Ovary (tissue), 9 donors: Measurements from ENCODE around the gene SLC28A3. TPM values are rescaled to one million over a fixed set of nuclear protein-coding genes. Genes with fewer than 3 reads are reported as not detected.

Experiments used
- DNase-seq, 5 donors: peaks; one replicate each; pipeline ENCODE4 v3.0.0-alpha.2; 2019 to 2020
- H3K27ac ChIP-seq, 2 donors: fragments of 200-600 bp; one replicate each; pipeline versions ENCODE4 v1.5.1 to v1.8.0; 2019 to 2022
- H3K27me3 ChIP-seq: fragments of 200-600 bp; one replicate; pipeline ENCODE4 v1.8.0; 2022
- H3K36me3 ChIP-seq: fragments of 200-600 bp; sonication (generic); one replicate; pipeline ENCODE4 v1.5.1; 2019
- H3K4me1 ChIP-seq: one replicate; pipeline ENCODE4 v1.8.1; 2013; ENCODE audit warnings: mild to moderate bottlenecking, moderate library complexity; ENCODE audit not compliant: insufficient read depth
- H3K4me3 ChIP-seq: fragments of 200-600 bp; sonication (generic); one replicate; pipeline ENCODE4 v1.5.1; 2017
- H3K9me3 ChIP-seq, 2 donors: fragments of 200-600 bp in 1 of 2; sonication (generic) in 1 of 2; one replicate each; pipeline versions ENCODE4 v1.5.1 to v1.8.1; 2013 to 2019; ENCODE audit warnings: mild to moderate bottlenecking in 1 of 2, moderate library complexity in 1 of 2
- CTCF ChIP-seq, 3 donors: fragments of 450-650 bp in 2 of 3; fragments of 200-600 bp in 1 of 3; IDR thresholded peaks; one replicate each; pipeline versions ENCODE4 v1.5.1 to v1.8.0; 2016 to 2022; ENCODE audit warnings: antibody characterized with exemption in 3 of 3, mild to moderate bottlenecking in 1 of 3
- EP300 ChIP-seq: sonication (generic); formaldehyde crosslinking; IDR thresholded peaks from one replicate; pipeline ENCODE4 v1.6.1; 2017; ENCODE audit warnings: antibody characterized with exemption
- POLR2A ChIP-seq: fragments of 450-650 bp; IDR thresholded peaks from one replicate; pipeline ENCODE4 v1.6.1; 2017; ENCODE audit warnings: antibody characterized with exemption, mild to moderate bottlenecking, moderate library complexity
- whole genome bisulfite sequencing, 3 donors: extraction: QIAGEN DNeasy Blood & Tissue Kit in 1 of 3; methylation state at CpG; one replicate each; pipeline versions ENCODE4 v1.1.5 to v1.1.7; 2013 to 2017; 5-methylcytosine and 5-hydroxymethylcytosine counted together
- intact Hi-C, 4 donors: fragments of 100-400 bp; cut with DNase I; formaldehyde crosslinking; loops; one replicate each; pipeline versions ENCODE4 v1.11.0 to v1.15.1; 2022 to 2023
- polyA plus RNA-seq, 2 donors: library from polyadenylated mRNA; stranded (reverse); fragments of 200-250 nt in 1 of 2; fragments of 350-450 nt in 1 of 2; fragmentation: Illumina TruSeq in 1 of 2; extraction: RNeasy Lipid Tissue Mini Kit (QIAGEN cat#74804) in 1 of 2; gene quantifications; one replicate each; pipeline ENCODE4 v1.2.3, GENCODE V29; 2013 to 2014
- total RNA-seq, 7 donors: library from RNA; depleted of rRNA in 2 of 7; stranded (reverse); fragments of >200 nt in 2 of 7; fragmentation: NEBNext Ultra II Directional in 3 of 7; extraction: Animal tissue kit (Norgen Biotek cat#: 25700) in 3 of 7; gene quantifications; one replicate each; pipeline versions ENCODE4 v1.1.0 to v1.2.4, GENCODE V29; 2016 to 2023
- donor health status: DM: no; HTN: no; CAD: no; lungs with moderate emphysema.
- donor health status: DM: no; HTN: no; CAD: no.
- donor health status: Bipolar disorder and iron deficiency.
- donor health status: DM: yes; HTN: yes; CAD: no.
- donor health status: DM: no; HTN: no; CAD: no.
- donor health status: DM: yes; HTN: yes; CAD: no.

The SLC28A3 gene
- total and polyA plus RNA-seq, 9 donors = 0.08 to 9.0 (median 0.59) TPM; not detected in 1

- no peak overlapping the region for H3K27ac ChIP-seq
- no peak overlapping the region for H3K4me3 ChIP-seq
- 72 to 81% (median 78%) methylated on average over 6 of the region's 6 CpGs for WGBS, 3 donors
- H3K36me3 ChIP-seq = no peaks in the 10 kb centered on the region
- intact Hi-C loops = loop anchor here in 1 of 4 donors (5.0 kb wide), 1 partner anchor 318 kb away; no protein-coding TSS in a partner anchor
- H3K27me3 ChIP-seq = no peaks in the 10 kb centered on the region
- no peaks in the 10 kb centered on the region for H3K4me1 ChIP-seq
- no peaks in the 10 kb centered on the region for H3K9me3 ChIP-seq
- TF ChIP-seq CTCF (IDR thresholded peaks at IDR 0.05) = no peak
- no peak for TF ChIP-seq POLR2A
- TF ChIP-seq EP300 = no peak
- DNase-seq = no peak
Observed at GRCh38 chr9:84254972-84255371, 85.6 kb downstream of the SLC28A3 start.

DNA sequence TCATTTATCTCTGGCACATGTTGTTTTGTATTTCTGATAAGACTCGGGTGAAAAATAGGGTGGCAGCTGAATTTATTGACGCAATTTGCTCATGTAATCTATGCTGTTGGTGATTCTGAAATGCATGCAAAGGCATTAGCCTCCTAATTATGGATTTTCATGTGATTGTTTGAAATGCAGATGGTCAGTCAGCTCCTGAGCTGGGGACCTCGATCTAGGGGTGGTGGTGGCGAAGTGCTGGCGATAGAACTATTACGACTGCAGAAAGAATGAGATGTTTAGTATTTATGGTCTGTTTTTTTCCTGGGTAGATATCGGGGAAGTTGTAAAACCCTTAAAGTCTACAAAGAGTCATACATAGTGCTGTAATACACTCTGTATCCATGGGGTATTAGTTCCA lies 88.6 kb downstream of the SLC28A3 start:
- no peak for TF ChIP-seq EP300
- TF ChIP-seq CTCF (IDR thresholded peaks at IDR 0.05) = no peak
- no peak for TF ChIP-seq POLR2A
- Histone ChIP-seq H3K4me1 (no peaks in the 10 kb centered on the region), H3K36me3 (no peaks in the 10 kb centered on the region), H3K9me3 (no peaks in the 10 kb centered on the region), H3K27ac (no peak overlapping the region), H3K4me3 (no peak overlapping the region), H3K27me3 (no peaks in the 10 kb centered on the region)
- intact Hi-C loops = no loop called here
- 73 to 79% (median 75%) methylated on average over 7 of the region's 7 CpGs for WGBS, 3 donors
- no peak for DNase-seq

- Histone ChIP-seq H3K27me3 (no peaks in the 10 kb centered on the region), H3K4me3 (no peak overlapping the region), H3K4me1 (no peaks in the 10 kb centered on the region), H3K36me3 (no peaks in the 10 kb centered on the region), H3K27ac (no peak overlapping the region), H3K9me3 (no peaks in the 10 kb centered on the region)
- no peak for TF ChIP-seq CTCF (IDR thresholded peaks at IDR 0.05)
- TF ChIP-seq POLR2A = no peak
- no peak for TF ChIP-seq EP300
- intact Hi-C loops = loop anchor here in 1 of 4 donors (10.0 kb wide), 1 partner anchor 1797 kb away; no protein-coding TSS in a partner anchor
- 71 to 73% (median 73%) methylated on average over 5 of the region's 5 CpGs for WGBS, 3 donors
- DNase-seq = no peak
Observed at GRCh38 chr9:84241817-84242373, 98.7 kb downstream of the SLC28A3 start.

GRCh38 chr9:84239343-84239742 lies 101.2 kb downstream of the SLC28A3 start:
- H3K27me3 ChIP-seq = no peaks in the 10 kb centered on the region
- no peak overlapping the region for H3K27ac ChIP-seq
- H3K36me3 ChIP-seq = no peaks in the 10 kb centered on the region
- no peak for DNase-seq
- no peaks in the 10 kb centered on the region for H3K4me1 ChIP-seq
- H3K9me3 ChIP-seq = no peaks in the 10 kb centered on the region
- intact Hi-C loops = no loop called here
- H3K4me3 ChIP-seq = no peak overlapping the region
- WGBS, 3 donors = 26 to 41% (median 40%) methylated on average over 2 of the region's 2 CpGs
- TF ChIP-seq EP300 = no peak
- TF ChIP-seq CTCF (IDR thresholded peaks at IDR 0.05) = no peak
- TF ChIP-seq POLR2A = no peak
